ENCODE data around the gene CLEC11A. TPM values are rescaled to one million over a fixed set of nuclear protein-coding genes. Genes with fewer than 3 reads are reported as not detected.
"Not testable (repeated sequence)": the region's sequence is repeated elsewhere in the genome, so short reads cannot be mapped to it uniquely, and the experiment has no call there.

The CLEC11A gene
- total RNA-seq, 4 donors from 2014 or later, result 2.6 to 11.2 (median 5.1) TPM

- intact Hi-C loops (cut with DNase I; ENCODE audit: low total_unique reads), result no loop called here
- Histone ChIP-seq H3K4me1 (no peaks in the 10 kb centered on the region), H3K36me3 (no peaks in the 10 kb centered on the region), H3K9me3 (no peaks in the 10 kb centered on the region), H3K4me3 (no peak overlapping the region), H3K27ac (no peak overlapping the region), H3K27me3 (peaks cover 16% of the 10 kb centered on the region)
- DNase-seq, result no peak
- in situ Hi-C loops (cut with MboI; ENCODE audit: low pct_ligation_motif_present in 1 of 4, low pct_unique_long_range_greater_than_20kb in 1 of 4, low sequenced_read_pairs in 3 of 4), result no loop called here
- WGBS, 2 donors (ENCODE audit: low coverage in 1 of 2), result 66 to 75% methylated on average over 10 of the region's 10 CpGs
- TF ChIP-seq, protein P1, sequence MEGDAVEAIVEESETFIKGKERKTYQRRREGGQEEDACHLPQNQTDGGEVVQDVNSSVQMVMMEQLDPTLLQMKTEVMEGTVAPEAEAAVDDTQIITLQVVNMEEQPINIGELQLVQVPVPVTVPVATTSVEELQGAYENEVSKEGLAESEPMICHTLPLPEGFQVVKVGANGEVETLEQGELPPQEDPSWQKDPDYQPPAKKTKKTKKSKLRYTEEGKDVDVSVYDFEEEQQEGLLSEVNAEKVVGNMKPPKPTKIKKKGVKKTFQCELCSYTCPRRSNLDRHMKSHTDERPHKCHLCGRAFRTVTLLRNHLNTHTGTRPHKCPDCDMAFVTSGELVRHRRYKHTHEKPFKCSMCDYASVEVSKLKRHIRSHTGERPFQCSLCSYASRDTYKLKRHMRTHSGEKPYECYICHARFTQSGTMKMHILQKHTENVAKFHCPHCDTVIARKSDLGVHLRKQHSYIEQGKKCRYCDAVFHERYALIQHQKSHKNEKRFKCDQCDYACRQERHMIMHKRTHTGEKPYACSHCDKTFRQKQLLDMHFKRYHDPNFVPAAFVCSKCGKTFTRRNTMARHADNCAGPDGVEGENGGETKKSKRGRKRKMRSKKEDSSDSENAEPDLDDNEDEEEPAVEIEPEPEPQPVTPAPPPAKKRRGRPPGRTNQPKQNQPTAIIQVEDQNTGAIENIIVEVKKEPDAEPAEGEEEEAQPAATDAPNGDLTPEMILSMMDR (IDR thresholded peaks at IDR 0.05), result no peak
- no peak for TF ChIP-seq POLR2AphosphoS5 (IDR thresholded peaks at IDR 0.05)
Measured at GRCh38 chr19:50745221-50745620, 22.1 kb downstream of the CLEC11A start.

DNA sequence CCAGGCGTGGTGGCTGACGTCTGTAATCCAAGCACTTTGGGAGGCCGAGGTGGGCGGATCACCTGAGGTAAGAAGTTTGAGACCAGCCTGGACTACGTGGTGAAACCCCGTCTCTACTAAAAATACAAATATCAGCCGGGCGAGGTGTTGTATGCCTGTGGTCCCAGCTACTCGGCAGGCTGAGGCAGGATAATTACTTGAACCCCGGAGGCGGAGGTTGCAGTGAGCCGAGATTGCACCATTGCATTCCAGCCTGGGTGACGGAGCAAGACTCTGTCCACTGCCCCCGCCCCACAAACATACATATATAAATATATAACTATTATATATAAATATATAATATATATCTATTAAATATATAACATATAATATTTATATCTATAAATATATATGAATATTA, 24.0 kb downstream of the CLEC11A start:
- DNase-seq; H3K4me3 ChIP-seq; H3K4me1 ChIP-seq; H3K27ac ChIP-seq; H3K36me3 ChIP-seq; intact Hi-C loops (cut with DNase I; ENCODE audit: low total_unique reads); H3K27me3 ChIP-seq; in situ Hi-C loops (cut with MboI; ENCODE audit: low pct_ligation_motif_present in 1 of 4, low pct_unique_long_range_greater_than_20kb in 1 of 4, low sequenced_read_pairs in 3 of 4); H3K9me3 ChIP-seq: not testable (repeated sequence)
- WGBS, 2 donors (ENCODE audit: low coverage in 1 of 2), result 85 to 89% methylated on average over 9 to 14 of the region's 14 CpGs

- intact Hi-C loops (cut with DNase I; ENCODE audit: low total_unique reads) (no loop called here), in situ Hi-C loops (cut with MboI; ENCODE audit: low pct_ligation_motif_present in 1 of 4, low pct_unique_long_range_greater_than_20kb in 1 of 4, low sequenced_read_pairs in 3 of 4) (no loop called here)
- Histone ChIP-seq H3K4me3 (no peak overlapping the region), H3K27ac (no peak overlapping the region), H3K9me3 (no peaks in the 10 kb centered on the region), H3K27me3 (peaks cover 3% of the 10 kb centered on the region), H3K4me1 (no peaks in the 10 kb centered on the region), H3K36me3 (no peaks in the 10 kb centered on the region)
- TF ChIP-seq POLR2AphosphoS5 (IDR thresholded peaks at IDR 0.05) (no peak), EP300 (IDR thresholded peaks at IDR 0.05; ENCODE audit: low read depth) (no peak), POLR2A (IDR thresholded peaks at IDR 0.05) (no peak)
- TF ChIP-seq, protein P1 (IDR thresholded peaks at IDR 0.05), result no peak
- DNase-seq, result no peak
- 55 to 74% methylated on average over 4 to 6 of the region's 6 CpGs for WGBS, 2 donors (ENCODE audit: low coverage in 1 of 2)
Measured at GRCh38 chr19:50749490-50749889, 26.3 kb downstream of the CLEC11A start.

DNA sequence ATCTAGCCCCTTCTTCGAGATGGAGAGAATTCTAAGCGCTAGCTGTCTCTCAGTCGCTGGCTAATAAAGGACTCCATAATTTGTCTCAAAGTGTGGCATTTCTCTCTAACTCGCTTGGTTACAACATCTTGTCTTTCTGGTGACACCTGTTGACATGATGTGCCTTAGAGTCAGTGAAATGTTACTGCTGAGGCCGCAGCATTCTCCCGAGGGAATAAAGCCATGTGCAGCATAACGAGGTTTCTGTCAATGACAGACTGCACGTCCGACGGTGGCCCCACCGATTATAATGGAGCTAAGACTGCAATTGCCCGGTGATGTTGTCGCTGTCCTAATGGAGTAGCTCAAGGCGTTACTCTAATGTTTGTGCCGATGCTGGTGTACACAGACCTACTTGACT, 26.8 kb downstream of the CLEC11A start:
- intact Hi-C loops (cut with DNase I; ENCODE audit: low total_unique reads), result no loop called here
- Histone ChIP-seq H3K36me3 (no peaks in the 10 kb centered on the region), H3K9me3 (no peaks in the 10 kb centered on the region), H3K4me1 (no peaks in the 10 kb centered on the region), H3K27me3 (peaks cover 3% of the 10 kb centered on the region), H3K4me3 (no peak overlapping the region), H3K27ac (no peak overlapping the region)
- 69 to 81% methylated on average over 7 to 15 of the region's 15 CpGs for WGBS, 2 donors (ENCODE audit: low coverage in 1 of 2)
- no peak for DNase-seq
- TF ChIP-seq POLR2A (IDR thresholded peaks at IDR 0.05) (no peak), POLR2AphosphoS5 (IDR thresholded peaks at IDR 0.05) (no peak), EP300 (IDR thresholded peaks at IDR 0.05; ENCODE audit: low read depth) (no peak)
- TF ChIP-seq, protein P1 (IDR thresholded peaks at IDR 0.05), result no peak
- in situ Hi-C loops (cut with MboI; ENCODE audit: low pct_ligation_motif_present in 1 of 4, low pct_unique_long_range_greater_than_20kb in 1 of 4, low sequenced_read_pairs in 3 of 4), result no loop called here

DNA sequence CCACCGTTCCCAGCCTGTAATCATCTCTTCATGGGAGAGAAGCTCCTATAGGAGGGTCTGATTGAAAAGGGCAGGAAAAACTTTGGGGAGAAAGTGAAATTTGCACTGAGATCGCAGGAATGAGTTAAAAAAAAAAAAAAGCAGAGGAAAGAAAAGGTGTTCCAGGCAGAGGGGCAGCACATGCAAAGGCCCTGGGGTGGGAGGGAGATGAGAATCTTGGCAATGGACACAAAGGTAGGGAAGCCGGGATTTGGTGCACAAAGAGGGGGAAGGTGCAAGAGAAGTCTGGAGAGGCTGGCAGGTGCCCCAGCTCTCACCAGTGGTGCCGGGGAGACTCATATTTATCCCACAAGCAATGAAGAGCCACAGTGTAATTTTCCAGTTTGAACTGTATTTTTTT, 30.7 kb downstream of the CLEC11A start:
- in situ Hi-C loops (cut with MboI; ENCODE audit: low pct_ligation_motif_present in 1 of 4, low pct_unique_long_range_greater_than_20kb in 1 of 4, low sequenced_read_pairs in 3 of 4) (no loop called here), intact Hi-C loops (cut with DNase I; ENCODE audit: low total_unique reads) (no loop called here)
- peaks cover 7% of the 10 kb centered on the region for H3K27me3 ChIP-seq
- H3K36me3 ChIP-seq, result no peaks in the 10 kb centered on the region
- no peaks in the 10 kb centered on the region for H3K4me1 ChIP-seq
- DNase-seq, result no peak
- H3K9me3 ChIP-seq, result no peaks in the 10 kb centered on the region
- no peak overlapping the region for H3K4me3 ChIP-seq
- 74 to 78% methylated on average over 1 to 4 of the region's 4 CpGs for WGBS, 2 donors (ENCODE audit: low coverage in 1 of 2)
- no peak overlapping the region for H3K27ac ChIP-seq
- TF ChIP-seq, protein P1 (IDR thresholded peaks at IDR 0.05), result no peak
- no peak for TF ChIP-seq POLR2AphosphoS5 (IDR thresholded peaks at IDR 0.05)
- no peak for TF ChIP-seq EP300 (IDR thresholded peaks at IDR 0.05; ENCODE audit: low read depth)
- no peak for TF ChIP-seq POLR2A (IDR thresholded peaks at IDR 0.05)

GRCh38 chr19:50756244-50756643, 33.1 kb downstream of the CLEC11A start:
- H3K27ac ChIP-seq; H3K4me1 ChIP-seq; in situ Hi-C loops (cut with MboI; ENCODE audit: low pct_ligation_motif_present in 1 of 4, low pct_unique_long_range_greater_than_20kb in 1 of 4, low sequenced_read_pairs in 3 of 4); H3K4me3 ChIP-seq; intact Hi-C loops (cut with DNase I; ENCODE audit: low total_unique reads); DNase-seq; H3K9me3 ChIP-seq; H3K36me3 ChIP-seq; H3K27me3 ChIP-seq: not testable (repeated sequence)
- WGBS, 2 donors (ENCODE audit: low coverage in 1 of 2), result 62 to 67% methylated on average over 5 to 8 of the region's 8 CpGs

DNA sequence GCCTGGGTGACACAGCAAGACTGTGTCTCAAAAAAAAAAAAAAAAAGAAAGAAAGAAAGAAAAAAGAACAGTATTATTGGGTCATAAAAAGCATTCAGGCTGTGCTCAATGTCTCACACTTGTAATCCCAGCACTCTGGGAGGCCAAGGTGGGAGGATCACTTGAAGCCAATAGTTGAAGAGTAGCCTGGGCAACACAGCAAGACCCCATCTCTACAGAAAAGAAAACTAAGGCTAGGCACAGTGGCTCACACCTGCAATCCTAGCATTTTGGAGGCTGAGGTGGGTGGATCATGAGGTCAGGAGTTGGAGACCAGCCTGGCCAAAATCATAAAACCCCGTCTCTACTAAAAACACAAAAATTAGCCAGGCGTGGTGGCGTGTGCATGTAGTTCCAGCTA, 34.5 kb downstream of the CLEC11A start:
- 89% methylated on average over 3 of the region's 3 CpGs; no CpG with 5 or more reads in 1 of the 2 donors for WGBS, 2 donors (ENCODE audit: low coverage in 1 of 2)
- H3K9me3 ChIP-seq; H3K27ac ChIP-seq; in situ Hi-C loops (cut with MboI; ENCODE audit: low pct_ligation_motif_present in 1 of 4, low pct_unique_long_range_greater_than_20kb in 1 of 4, low sequenced_read_pairs in 3 of 4); H3K4me1 ChIP-seq; H3K27me3 ChIP-seq; H3K36me3 ChIP-seq; H3K4me3 ChIP-seq; DNase-seq; intact Hi-C loops (cut with DNase I; ENCODE audit: low total_unique reads): not testable (repeated sequence)
